Measurements from ENCODE around the gene FBLN1. TPM values are rescaled to one million over a fixed set of nuclear protein-coding genes. Genes with fewer than 3 reads are reported as not detected.

FBLN1 gene
- total and polyA plus RNA-seq, 2 of the 13 experiments (the other 11 are each of a cell fraction or from before 2014, with no cell fraction given): 37.3 to 103 TPM

GRCh38 chr22:45455621-45456020, 47.1 kb upstream of the FBLN1 start:
- no peak for ATAC-seq
- no peak overlapping the region for H3K4me3 ChIP-seq (replicated peaks in 1 of 3; ENCODE audit: insufficient read depth in 1 of 3, low read depth in 2 of 3, low read length in 3 of 3)
- no peak overlapping the region for H3K4me2 ChIP-seq (ENCODE audit: low read depth, low read length)
- ChIA-PET CTCF (ENCODE audit: low intra/inter-chr PET ratio, low total read pairs) (no interaction called here), POLR2A (no interaction called here)
- H3K27me3 ChIP-seq (ENCODE audit: control insufficient read depth in 1 of 2, insufficient read depth in 2 of 2, low read length in 2 of 2): peaks cover 3 to 24% of the 10 kb centered on the region in 2 experiments; a peak in 2 of 5 replicates
- BruUV-seq (replicated peaks): no TSS peak
- no peak overlapping the region for H3K9ac ChIP-seq (ENCODE audit: insufficient read depth, low read depth, low read length)
- no peak for DNase-seq (ENCODE audit: low spot score)
- H3K27ac ChIP-seq (ENCODE audit: extremely low read length, insufficient read depth, low read length): no peak overlapping the region
- in situ Hi-C loops (cut with HindIII; ENCODE audit: extremely low pct_ligation_motif_present, low pct_unique_long_range_greater_than_20kb) (no loop called here), intact Hi-C loops (cut with micrococcal nuclease; ENCODE audit: unreplicated experiment) (no loop called here)
- no peaks in the 10 kb centered on the region for H3K4me1 ChIP-seq (ENCODE audit: insufficient read depth, low read length)
- WGBS (ENCODE audit: low lambda C conversion rate): 65% methylated on average over 4 of the region's 4 CpGs
- no peaks in the 10 kb centered on the region for H3K36me3 ChIP-seq (replicated peaks in 1 of 2; ENCODE audit: control insufficient read depth in 1 of 2, insufficient read depth in 2 of 2, low read length in 2 of 2)
- no peaks in the 10 kb centered on the region for H3K9me3 ChIP-seq (ENCODE audit: low read length)
- H2AFZ ChIP-seq (ENCODE audit: low read length): no peak overlapping the region
- no peaks in the 10 kb centered on the region for H4K20me1 ChIP-seq (ENCODE audit: insufficient read depth, low read length)
- TF ChIP-seq CSRNP1 (CRISPR knock-in tag; IDR thresholded peaks at IDR 0.05) (no peak), ZNF746 (CRISPR knock-in tag; IDR thresholded peaks at IDR 0.05) (no peak), ZFP90 (CRISPR knock-in tag; IDR thresholded peaks at IDR 0.05; ENCODE audit: borderline replicate concordance) (no peak), FIP1L1 (IDR thresholded peaks at IDR 0.05; ENCODE audit: borderline replicate concordance, insufficient read depth, low read depth, low read length) (no peak), ZFAT (CRISPR knock-in tag; conservative IDR thresholded peaks at IDR 0.05) (no peak), ZNF205 (CRISPR knock-in tag; IDR thresholded peaks at IDR 0.05) (no peak), MEIS2 (CRISPR knock-in tag; IDR thresholded peaks at IDR 0.05) (no peak), ZNF343 (CRISPR knock-in tag; IDR thresholded peaks at IDR 0.05) (no peak), PHF5A (CRISPR knock-in tag; IDR thresholded peaks at IDR 0.05; ENCODE audit: low read depth, unreplicated experiment) (no peak), DMAP1 (CRISPR knock-in tag; IDR thresholded peaks at IDR 0.05) (no peak), TEAD2 (CRISPR knock-in tag; IDR thresholded peaks at IDR 0.05) (no peak), ZSCAN31 (CRISPR knock-in tag; IDR thresholded peaks at IDR 0.05; ENCODE audit: low read depth) (no peak)
- TF ChIP-seq, protein P1, sequence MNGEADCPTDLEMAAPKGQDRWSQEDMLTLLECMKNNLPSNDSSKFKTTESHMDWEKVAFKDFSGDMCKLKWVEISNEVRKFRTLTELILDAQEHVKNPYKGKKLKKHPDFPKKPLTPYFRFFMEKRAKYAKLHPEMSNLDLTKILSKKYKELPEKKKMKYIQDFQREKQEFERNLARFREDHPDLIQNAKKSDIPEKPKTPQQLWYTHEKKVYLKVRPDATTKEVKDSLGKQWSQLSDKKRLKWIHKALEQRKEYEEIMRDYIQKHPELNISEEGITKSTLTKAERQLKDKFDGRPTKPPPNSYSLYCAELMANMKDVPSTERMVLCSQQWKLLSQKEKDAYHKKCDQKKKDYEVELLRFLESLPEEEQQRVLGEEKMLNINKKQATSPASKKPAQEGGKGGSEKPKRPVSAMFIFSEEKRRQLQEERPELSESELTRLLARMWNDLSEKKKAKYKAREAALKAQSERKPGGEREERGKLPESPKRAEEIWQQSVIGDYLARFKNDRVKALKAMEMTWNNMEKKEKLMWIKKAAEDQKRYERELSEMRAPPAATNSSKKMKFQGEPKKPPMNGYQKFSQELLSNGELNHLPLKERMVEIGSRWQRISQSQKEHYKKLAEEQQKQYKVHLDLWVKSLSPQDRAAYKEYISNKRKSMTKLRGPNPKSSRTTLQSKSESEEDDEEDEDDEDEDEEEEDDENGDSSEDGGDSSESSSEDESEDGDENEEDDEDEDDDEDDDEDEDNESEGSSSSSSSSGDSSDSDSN (CRISPR knock-in tag; IDR thresholded peaks at IDR 0.05): no peak
- FAIRE-seq: no peak
- no peaks in the 10 kb centered on the region for H3K79me2 ChIP-seq (ENCODE audit: insufficient read depth, low read length)

All from HepG2 (cell line).